Measurements from ENCODE around the gene IGDCC3. TPM values are rescaled to one million over a fixed set of nuclear protein-coding genes. Genes with fewer than 3 reads are reported as not detected.

The IGDCC3 gene
- total RNA-seq, 2 experiments from 2014 or later = not detected

DNA sequence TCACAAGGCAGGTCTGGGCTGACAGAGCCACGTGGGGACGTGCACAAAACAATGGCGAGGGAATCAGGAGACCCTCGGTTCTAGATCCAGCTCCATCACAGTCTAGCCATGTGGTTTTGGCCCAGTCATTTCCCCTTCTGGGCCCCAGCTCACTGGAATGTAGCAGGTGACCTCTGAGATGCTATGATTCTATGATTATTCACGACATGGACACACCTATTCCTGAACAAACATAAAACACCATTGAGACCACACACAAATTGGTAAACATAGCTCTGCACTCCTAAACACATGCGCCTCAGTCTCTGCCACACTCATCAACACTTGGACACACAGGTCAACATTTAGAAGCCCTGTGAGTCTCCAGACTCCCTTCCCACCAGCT, 36.0 kb upstream of the IGDCC3 start:
- Mint-ChIP-seq H3K4me1 (ENCODE audit: low read depth) (no peaks in the 10 kb centered on the region), H3K27me3 (peaks cover 25% of the 10 kb centered on the region), H3K27ac (no peak overlapping the region), H3K36me3 (no peaks in the 10 kb centered on the region), H3K9me3 (no peaks in the 10 kb centered on the region), H3K4me3 (no peak overlapping the region)
- POLR2A ChIA-PET = interaction anchor here (0.6 kb wide), 1 partner anchor 1315 kb away, joined by 3 read pairs; no protein-coding TSS in a partner anchor
- intact Hi-C loops (cut with micrococcal nuclease) = no loop called here
- DNase-seq = no peak
- CTCF ChIA-PET = interaction anchor here (0.7 to 1.1 kb wide), 3 partner anchors 14 to 30 kb away, joined by 3 to 4 read pairs (median 3); no protein-coding TSS in a partner anchor

DNA sequence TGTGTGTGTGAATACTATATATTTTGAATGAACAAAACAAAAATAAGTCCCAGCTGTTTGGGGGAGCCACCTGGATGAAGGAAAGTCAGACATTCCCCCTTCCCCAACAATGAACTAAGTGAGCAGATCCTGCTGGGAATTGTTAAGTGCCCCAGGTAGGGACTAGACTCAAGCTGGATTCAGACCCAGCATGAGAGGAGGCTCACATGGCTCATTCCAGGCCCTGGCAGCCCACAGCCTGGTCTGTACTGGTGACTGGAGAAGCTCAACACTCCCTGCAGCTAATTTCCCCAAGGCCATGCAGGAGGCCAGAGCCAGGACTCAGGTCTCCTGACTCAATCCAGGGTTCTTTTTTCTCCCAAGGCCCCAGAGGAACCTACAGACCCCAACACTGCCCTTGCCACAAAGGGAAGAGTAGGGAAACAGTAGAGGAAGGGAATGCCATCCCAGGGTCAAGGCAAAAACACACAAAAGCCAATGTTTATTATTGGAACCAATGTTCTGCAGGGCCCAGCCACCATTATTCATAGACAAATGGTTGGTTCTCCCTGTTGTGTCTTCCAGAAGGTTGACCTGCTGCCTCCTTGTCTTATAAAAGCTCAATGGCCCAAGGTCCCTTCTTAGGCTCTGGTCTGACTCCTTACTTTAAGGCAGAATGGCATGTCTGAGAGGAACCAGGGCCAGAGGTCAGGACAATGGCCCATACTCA, 35.4 kb upstream of the IGDCC3 start:
- H3K27ac Mint-ChIP-seq = no peak overlapping the region
- no peaks in the 10 kb centered on the region for H3K9me3 Mint-ChIP-seq
- intact Hi-C loops (cut with micrococcal nuclease) = no loop called here
- no peak for DNase-seq
- H3K27me3 Mint-ChIP-seq = peaks cover 21% of the 10 kb centered on the region
- no peaks in the 10 kb centered on the region for H3K4me1 Mint-ChIP-seq (ENCODE audit: low read depth)
- CTCF ChIA-PET = interaction anchor here (1.0 to 1.1 kb wide), 2 partner anchors 13 to 28 kb away, joined by 3 to 4 read pairs; no protein-coding TSS in a partner anchor
- no peak overlapping the region for H3K4me3 Mint-ChIP-seq
- POLR2A ChIA-PET = no interaction called here
- H3K36me3 Mint-ChIP-seq = no peaks in the 10 kb centered on the region

DNA sequence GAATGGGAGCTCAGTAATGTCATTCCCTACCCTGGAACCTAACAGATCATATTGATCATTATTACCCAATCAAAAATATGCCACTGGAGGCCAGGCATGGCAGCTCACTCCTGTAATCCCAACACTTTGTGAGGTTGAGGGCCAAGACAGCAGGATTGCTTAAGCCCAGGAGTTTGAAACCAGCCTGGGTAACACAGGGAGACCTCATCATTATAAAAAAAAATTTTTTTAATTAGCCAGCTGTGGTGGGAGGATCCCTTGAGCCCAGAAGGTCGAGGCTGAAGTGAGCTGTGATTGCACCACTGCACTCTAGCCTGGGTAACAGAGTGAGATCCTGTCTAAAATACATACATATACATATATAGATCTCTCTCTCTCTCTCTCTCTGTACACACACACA, 34.8 kb upstream of the IGDCC3 start:
- CTCF ChIA-PET = interaction anchor here (1.1 kb wide), 1 partner anchor 12 kb away, joined by 4 read pairs; no protein-coding TSS in a partner anchor

DNA sequence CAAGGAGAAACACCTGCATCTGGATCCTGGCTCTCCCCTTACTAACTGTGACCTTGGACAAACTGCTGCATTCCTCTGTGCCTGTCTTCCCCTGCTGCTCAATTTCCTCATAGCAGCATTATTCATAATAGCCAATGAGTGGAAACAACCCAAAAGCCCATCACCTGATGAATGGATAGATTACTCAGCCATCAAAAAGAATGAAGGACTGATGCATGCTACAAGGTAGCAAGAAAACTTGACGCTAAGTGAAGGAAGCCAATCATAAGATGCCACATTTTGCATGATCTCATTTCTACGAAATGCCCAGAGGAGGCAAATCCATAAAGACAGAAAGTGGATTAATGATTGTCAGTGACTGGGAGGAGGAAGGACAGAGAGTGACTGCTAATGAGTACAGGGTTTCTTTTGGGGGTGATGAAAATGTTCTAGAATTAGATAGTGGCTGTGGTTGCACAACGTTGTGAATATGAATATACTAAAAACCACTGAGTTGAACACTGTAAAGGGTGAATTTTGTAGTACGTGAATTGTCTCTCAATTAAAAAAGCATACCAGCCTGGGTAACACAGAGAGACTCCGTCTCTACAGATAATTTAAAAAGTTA, 33.8 kb upstream of the IGDCC3 start:
- CTCF ChIA-PET = no interaction called here
- H3K27ac Mint-ChIP-seq = no peak overlapping the region
- intact Hi-C loops (cut with micrococcal nuclease) = no loop called here
- POLR2A ChIA-PET = no interaction called here
- no peak overlapping the region for H3K4me3 Mint-ChIP-seq
- H3K27me3 Mint-ChIP-seq = peaks cover 11% of the 10 kb centered on the region
- H3K4me1 Mint-ChIP-seq (ENCODE audit: low read depth) = no peaks in the 10 kb centered on the region
- H3K9me3 Mint-ChIP-seq = no peaks in the 10 kb centered on the region
- no peaks in the 10 kb centered on the region for H3K36me3 Mint-ChIP-seq
- no peak for DNase-seq

More for the DNA sequence above, 34.8 kb upstream of the IGDCC3 start:
- Mint-ChIP-seq H3K9me3 (no peaks in the 10 kb centered on the region), H3K27me3 (peaks cover 16% of the 10 kb centered on the region), H3K4me1 (ENCODE audit: low read depth) (no peaks in the 10 kb centered on the region), H3K27ac (no peak overlapping the region), H3K4me3 (no peak overlapping the region), H3K36me3 (no peaks in the 10 kb centered on the region)
- DNase-seq = no peak
- intact Hi-C loops (cut with micrococcal nuclease) = no loop called here
- POLR2A ChIA-PET = no interaction called here

DNA sequence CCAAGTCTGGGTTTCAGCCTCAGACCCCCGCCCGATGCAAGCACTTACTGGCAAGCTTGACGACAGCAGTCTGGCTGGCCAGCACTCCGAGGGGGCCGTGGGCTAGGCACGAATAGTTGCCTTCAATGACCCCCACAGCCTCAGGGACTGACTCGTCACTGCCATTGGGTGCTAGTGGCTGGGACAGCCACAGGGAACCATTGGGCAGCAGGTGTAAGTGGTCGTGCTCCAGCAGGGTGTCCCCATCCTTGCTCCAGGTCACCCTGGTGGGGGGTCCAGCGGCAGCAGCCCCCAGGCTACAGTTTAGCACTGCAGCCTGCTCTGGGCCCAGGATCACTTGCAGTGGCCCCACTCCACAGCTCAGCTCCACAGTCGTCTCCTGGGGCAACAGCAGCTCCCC, 33.2 kb upstream of the IGDCC3 start:
- H3K27me3 Mint-ChIP-seq = peaks cover 11% of the 10 kb centered on the region
- no peak overlapping the region for H3K4me3 Mint-ChIP-seq
- ChIA-PET POLR2A (no interaction called here), CTCF (no interaction called here)
- no peaks in the 10 kb centered on the region for H3K36me3 Mint-ChIP-seq
- H3K27ac Mint-ChIP-seq = no peak overlapping the region
- intact Hi-C loops (cut with micrococcal nuclease) = no loop called here
- no peaks in the 10 kb centered on the region for H3K4me1 Mint-ChIP-seq (ENCODE audit: low read depth)
- no peak for DNase-seq
- H3K9me3 Mint-ChIP-seq = no peaks in the 10 kb centered on the region

DNA sequence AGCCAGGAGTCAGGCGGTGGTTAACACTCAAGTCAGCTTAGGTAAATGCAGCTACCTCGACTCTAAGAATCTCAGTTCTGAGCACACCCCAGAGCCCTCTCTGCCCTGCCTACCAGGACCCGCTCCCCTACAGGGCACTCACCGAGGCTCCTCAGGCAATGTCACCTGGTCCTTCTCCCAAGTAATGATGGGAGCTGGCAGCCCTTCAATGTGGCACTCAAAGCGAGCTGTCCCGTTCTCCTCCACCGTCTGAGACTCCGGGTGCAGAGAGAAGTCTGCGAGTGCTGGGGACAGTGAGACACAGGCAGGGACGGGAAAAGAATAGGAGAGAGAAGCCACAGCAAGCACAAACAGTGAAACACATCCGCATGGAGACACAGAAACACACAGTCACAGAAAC, 32.2 kb upstream of the IGDCC3 start:
- H3K36me3 Mint-ChIP-seq = no peaks in the 10 kb centered on the region
- H3K9me3 Mint-ChIP-seq = no peaks in the 10 kb centered on the region
- ChIA-PET CTCF (no interaction called here), POLR2A (no interaction called here)
- H3K4me1 Mint-ChIP-seq (ENCODE audit: low read depth) = no peaks in the 10 kb centered on the region
- H3K27me3 Mint-ChIP-seq = peaks cover 13% of the 10 kb centered on the region
- H3K4me3 Mint-ChIP-seq = no peak overlapping the region
- DNase-seq = no peak
- no peak overlapping the region for H3K27ac Mint-ChIP-seq
- intact Hi-C loops (cut with micrococcal nuclease) = no loop called here

DNA sequence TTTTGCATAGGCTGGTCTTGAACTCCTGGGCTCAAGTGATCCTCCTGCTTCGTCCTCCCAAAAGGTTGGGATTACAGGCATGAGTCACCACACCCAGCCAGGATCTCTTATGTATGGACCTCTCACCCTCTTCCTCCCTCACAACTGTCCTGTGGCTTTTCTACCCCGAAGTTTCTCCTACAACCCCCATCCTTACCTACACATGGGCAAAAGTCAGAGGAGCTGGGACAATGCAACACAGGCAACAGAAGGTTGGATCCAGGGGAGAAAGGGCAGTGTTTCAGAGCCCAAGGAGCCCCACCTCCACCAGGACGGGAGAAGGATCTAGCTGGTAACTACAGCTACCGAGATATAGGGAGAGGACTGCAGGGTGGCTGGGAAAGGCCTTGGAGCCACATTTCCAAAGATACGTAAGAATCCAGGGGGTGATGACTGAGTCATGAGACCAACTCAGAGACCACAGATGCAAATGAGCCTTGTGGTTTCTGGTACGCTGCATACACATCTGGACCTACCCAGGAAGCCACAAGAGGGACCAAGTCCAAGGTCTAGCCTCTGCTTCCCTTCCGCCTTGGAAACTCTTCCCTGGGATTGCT, 31.3 kb upstream of the IGDCC3 start:
- H3K27ac Mint-ChIP-seq = no peak overlapping the region
- H3K36me3 Mint-ChIP-seq = no peaks in the 10 kb centered on the region
- H3K4me1 Mint-ChIP-seq (ENCODE audit: low read depth) = no peaks in the 10 kb centered on the region
- DNase-seq = no peak
- ChIA-PET POLR2A (no interaction called here), CTCF (no interaction called here)
- intact Hi-C loops (cut with micrococcal nuclease) = no loop called here
- H3K9me3 Mint-ChIP-seq = no peaks in the 10 kb centered on the region
- H3K4me3 Mint-ChIP-seq = no peak overlapping the region
- H3K27me3 Mint-ChIP-seq = peaks cover 16% of the 10 kb centered on the region

DNA sequence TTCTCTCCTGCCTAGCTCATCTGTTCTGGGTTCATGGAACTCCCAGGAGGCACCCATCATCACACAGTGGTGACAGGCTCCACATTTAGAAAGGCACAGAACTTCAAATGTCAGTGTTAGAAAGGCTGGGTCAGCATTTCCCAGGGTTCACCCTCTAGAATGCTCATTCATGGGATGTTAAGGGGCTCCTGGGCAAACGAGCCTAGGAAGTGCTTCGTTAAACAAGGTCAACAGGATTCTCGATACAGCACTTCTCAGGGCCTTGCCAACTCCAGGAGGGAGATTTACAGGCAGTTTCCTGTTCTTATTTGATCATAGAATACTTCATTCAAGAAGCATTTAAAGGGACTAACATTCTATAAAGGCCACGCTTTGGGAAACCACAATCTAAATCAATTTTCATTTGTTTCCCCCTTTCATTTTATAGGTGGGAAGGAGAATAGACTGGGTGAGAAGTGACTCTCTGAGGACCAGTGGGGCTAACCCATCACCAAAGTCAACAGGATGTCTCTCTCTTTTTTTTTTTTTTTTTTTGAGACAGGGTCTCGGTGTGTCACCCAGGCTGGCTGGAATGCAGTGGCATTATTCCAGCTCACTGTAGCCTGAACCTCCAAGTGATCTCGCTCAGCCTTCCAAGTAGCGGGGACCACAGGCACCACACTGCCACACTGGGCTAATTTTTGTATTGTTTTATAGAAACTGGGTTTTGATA, 30.7 kb upstream of the IGDCC3 start:
- ChIA-PET POLR2A (no interaction called here), CTCF (interaction anchor here (1.0 kb wide), 1 partner anchor 23 kb away, joined by 3 read pairs; no protein-coding TSS in a partner anchor)
- Mint-ChIP-seq H3K4me3 (no peak overlapping the region), H3K36me3 (no peaks in the 10 kb centered on the region), H3K4me1 (ENCODE audit: low read depth) (no peaks in the 10 kb centered on the region), H3K9me3 (no peaks in the 10 kb centered on the region), H3K27ac (no peak overlapping the region), H3K27me3 (peaks cover 20% of the 10 kb centered on the region)
- intact Hi-C loops (cut with micrococcal nuclease) = no loop called here
- no peak for DNase-seq

DNA sequence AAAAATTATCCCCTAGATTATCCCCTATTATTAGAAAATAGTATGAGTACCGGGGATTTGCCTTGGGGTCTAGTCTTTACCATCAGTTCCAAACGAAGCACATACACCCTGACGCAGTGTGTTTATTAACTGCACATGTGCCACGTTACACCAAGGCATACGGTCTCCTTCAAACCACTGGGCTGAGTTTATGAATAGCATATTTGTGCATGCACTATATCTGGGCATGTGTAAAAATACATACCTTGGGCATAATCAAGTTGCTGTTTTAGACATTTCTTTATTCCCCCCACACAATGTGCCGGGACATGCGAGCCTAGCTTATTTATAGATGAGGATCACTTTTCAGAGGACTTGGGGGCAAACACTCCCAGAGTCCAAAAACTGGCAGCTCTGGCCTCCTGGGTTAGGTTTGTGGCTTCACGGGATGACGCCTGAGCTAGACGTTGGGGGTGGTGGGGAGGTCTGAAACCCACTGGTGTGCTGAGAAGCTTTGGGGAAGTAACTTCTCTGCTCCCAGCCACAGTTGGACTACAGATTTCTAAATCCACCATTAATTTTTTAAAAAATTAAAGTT, 28.7 kb upstream of the IGDCC3 start:
- CTCF ChIA-PET = no interaction called here
- H3K27ac Mint-ChIP-seq = no peak overlapping the region
- no peak for DNase-seq
- POLR2A ChIA-PET = no interaction called here
- H3K36me3 Mint-ChIP-seq = no peaks in the 10 kb centered on the region
- H3K27me3 Mint-ChIP-seq = peaks cover 29% of the 10 kb centered on the region
- no peaks in the 10 kb centered on the region for H3K4me1 Mint-ChIP-seq (ENCODE audit: low read depth)
- intact Hi-C loops (cut with micrococcal nuclease) = no loop called here
- no peaks in the 10 kb centered on the region for H3K9me3 Mint-ChIP-seq
- H3K4me3 Mint-ChIP-seq = no peak overlapping the region

DNA sequence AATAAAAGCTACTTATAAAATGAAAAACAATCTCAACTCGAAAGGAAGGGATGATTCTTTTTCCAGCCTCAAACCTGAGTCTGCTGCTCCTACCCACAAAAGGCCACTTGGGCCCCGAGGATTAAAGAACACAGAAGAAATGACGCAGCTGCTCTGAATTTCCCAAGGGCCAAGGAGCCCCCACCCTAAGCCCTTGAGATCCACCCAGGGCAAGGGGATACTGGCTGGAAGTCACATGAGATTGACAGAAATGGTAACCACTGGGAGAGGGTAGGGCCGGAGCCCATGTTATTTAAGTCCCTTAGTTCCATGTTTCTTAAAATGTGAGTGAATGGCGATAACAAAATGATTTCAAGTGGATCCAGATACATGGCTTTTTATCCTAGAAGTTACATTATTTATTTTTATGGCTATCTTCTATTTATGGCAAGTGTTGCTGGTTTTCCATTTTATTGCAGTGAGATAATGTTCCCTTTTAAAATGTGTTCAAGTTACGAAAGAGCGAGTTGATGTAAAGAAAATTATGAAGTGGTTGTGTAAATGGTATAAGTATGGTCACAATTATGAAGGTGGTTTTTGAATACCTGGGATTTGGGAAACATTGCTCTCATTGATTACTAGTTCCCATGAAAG, 28.1 kb upstream of the IGDCC3 start:
- Mint-ChIP-seq H3K4me1 (ENCODE audit: low read depth) (no peaks in the 10 kb centered on the region), H3K36me3 (no peaks in the 10 kb centered on the region), H3K4me3 (no peak overlapping the region), H3K27me3 (peaks cover 29% of the 10 kb centered on the region), H3K27ac (no peak overlapping the region), H3K9me3 (no peaks in the 10 kb centered on the region)
- POLR2A ChIA-PET = no interaction called here
- CTCF ChIA-PET = interaction anchor here (1.6 kb wide), 1 partner anchor 21 kb away, joined by 7 read pairs; no protein-coding TSS in a partner anchor
- no peak for DNase-seq
- intact Hi-C loops (cut with micrococcal nuclease) = no loop called here

DNA sequence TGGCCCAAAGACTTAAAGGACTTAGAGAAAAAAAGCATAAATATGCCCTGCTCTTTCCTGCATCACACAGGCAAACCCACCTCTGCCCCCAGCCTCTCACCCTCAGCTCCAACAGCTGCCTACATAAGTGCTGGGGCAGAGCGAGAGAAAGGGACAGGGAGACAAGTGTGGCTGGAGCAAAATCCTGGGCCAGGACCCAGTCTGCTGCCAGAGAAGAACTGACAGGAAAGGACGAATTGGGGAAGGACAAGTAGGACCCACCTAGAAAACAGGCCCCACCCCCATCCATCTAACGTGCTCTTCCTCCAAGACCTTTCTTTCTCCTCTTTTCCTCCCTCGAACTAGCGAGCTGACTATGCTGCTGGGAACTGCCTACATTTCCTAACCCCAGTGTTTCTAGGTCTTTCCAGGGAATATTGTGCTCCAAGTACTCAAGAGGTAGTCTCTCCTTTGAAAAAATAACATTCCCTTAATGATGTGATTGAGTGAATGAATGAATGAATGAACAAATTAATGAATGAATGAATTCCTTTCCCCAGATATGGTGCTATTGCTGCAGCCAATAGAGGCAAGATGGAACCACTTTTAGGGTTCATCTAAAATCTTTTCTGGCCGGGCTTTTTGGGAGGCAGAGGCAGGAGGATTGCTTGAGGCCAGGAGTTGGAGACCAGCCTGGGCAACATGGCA, 26.5 kb upstream of the IGDCC3 start:
- no peaks in the 10 kb centered on the region for H3K36me3 Mint-ChIP-seq
- peaks cover 30% of the 10 kb centered on the region for H3K27me3 Mint-ChIP-seq
- CTCF ChIA-PET = interaction anchor here (0.6 to 1.6 kb wide), 2 partner anchors 19 to 33 kb away, joined by 4 to 7 read pairs; no protein-coding TSS in a partner anchor
- H3K4me1 Mint-ChIP-seq (ENCODE audit: low read depth) = no peaks in the 10 kb centered on the region
- DNase-seq = no peak
- no peak overlapping the region for H3K27ac Mint-ChIP-seq
- POLR2A ChIA-PET = no interaction called here
- no peaks in the 10 kb centered on the region for H3K9me3 Mint-ChIP-seq
- intact Hi-C loops (cut with micrococcal nuclease) = no loop called here
- H3K4me3 Mint-ChIP-seq = no peak overlapping the region
